NCI-H526 treated with DMSO at 0.1 percent for 48 hours (cell line): ENCODE data around the gene ZNF831.

Experiments used
- DNase-seq: peaks from one replicate; lab custom pipeline; 2025; lab: John Stamatoyannopoulos, UW

ZNF831 gene

DNA sequence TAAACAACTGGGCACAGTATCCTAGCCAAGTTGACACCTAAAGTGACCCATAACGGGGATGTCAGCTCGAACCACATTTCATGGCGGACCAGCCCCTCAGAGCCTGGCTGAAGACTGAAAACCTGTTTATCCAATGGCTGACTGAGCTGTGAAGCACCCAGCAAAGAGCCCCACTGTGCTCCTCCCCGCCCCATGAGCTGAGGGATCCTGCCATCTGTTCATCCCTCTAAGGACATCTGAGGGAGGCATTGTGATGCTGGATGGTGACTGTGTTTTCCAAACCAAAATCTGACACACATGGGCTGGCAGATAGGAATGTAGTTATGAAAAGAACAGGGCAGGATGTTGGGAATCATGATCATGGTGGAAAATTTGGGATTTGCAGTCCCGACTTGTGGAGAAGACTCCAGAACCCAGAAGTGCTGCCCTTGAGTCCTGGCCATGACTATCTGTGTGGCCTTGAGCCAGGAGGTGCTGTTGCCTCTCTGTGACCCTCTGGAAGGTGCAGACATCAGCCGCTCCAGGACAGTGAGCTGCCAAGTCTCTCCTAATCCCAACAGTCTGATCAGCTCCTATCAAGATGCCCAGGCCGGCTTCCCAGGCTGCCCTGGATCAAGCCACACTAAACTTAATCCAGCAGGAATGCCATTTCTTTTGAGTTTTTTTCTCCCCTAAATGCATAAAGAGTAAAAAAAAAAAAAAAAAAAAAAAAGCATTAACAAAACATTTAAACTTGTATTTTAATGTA is 142.5 kb downstream of the ZNF831 start:
- DNase-seq, result no peak

DNA sequence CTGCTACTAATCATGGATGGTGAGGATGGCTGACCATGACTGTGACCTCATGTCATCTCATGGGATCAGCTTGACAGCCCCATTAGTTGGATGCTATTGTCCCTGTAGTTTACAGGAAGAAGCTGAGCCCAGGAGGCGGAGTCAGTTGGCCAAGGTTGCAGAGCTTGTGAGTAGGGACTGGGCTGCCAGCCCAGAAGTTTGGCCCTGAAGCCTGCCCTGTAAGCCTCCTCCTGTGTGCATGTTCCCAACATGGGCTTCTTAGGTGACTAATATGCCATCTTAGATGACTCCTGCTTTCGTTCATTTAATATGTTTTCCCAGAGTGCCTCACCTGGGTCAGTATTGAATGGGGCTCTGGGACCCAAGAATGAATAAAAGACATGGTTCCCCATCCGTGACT is 143.6 kb downstream of the ZNF831 start:
- DNase-seq, result no peak
